Chondrocyte (in vitro differentiated cells): ENCODE measurements around the gene SH3BP1. TPM values are rescaled to one million over a fixed set of nuclear protein-coding genes. Genes with fewer than 3 reads are reported as not detected.
A peak's percentile ranks its signal among the peaks of the same experiment; 100 is the strongest.
"Not testable (repeated sequence)": the region's sequence is repeated elsewhere in the genome, so short reads cannot be mapped to it uniquely, and the experiment has no call there.

ENCODE experiments used
- DNase-seq: peaks from one replicate; pipeline ENCODE4 v3.0.0; 2021; ENCODE audit warnings: mixed read lengths, low spot score
- H3K27ac Mint-ChIP-seq: one replicate; pipeline ENCODE4 v1.8.0; 2021; ENCODE audit warnings: mild to moderate bottlenecking, moderate library complexity, mixed read lengths; ENCODE audit not compliant: unreplicated experiment
- H3K27me3 Mint-ChIP-seq: 2 replicates; pipeline ENCODE4 v1.8.0; 2021; ENCODE audit warnings: low read depth, mixed read lengths
- H3K36me3 Mint-ChIP-seq: 2 replicates; pipeline ENCODE4 v1.8.0; 2021; ENCODE audit warnings: low read depth, mixed read lengths
- H3K4me1 Mint-ChIP-seq: 2 replicates; pipeline ENCODE4 v1.8.0; 2021; ENCODE audit warnings: low read depth, mild to moderate bottlenecking, mixed read lengths
- H3K4me3 Mint-ChIP-seq: one replicate; pipeline ENCODE4 v1.8.0; 2021; ENCODE audit warnings: mild to moderate bottlenecking, moderate library complexity, mixed read lengths; ENCODE audit not compliant: unreplicated experiment
- H3K9me3 Mint-ChIP-seq: 2 replicates; pipeline ENCODE4 v1.8.0; 2021; ENCODE audit warnings: low read depth, mixed read lengths
- CTCF ChIP-seq: fragments of 200-600 bp; sonication (generic); IDR thresholded peaks from 2 replicates; pipeline ENCODE4 v1.5.0; 2021; ENCODE audit warnings: antibody characterized with exemption, mild to moderate bottlenecking, moderate library complexity
- total RNA-seq: library from RNA; stranded (reverse); gene quantifications from 3 replicates; pipeline ENCODE4 v1.2.1, GENCODE V29; 2021

SH3BP1 gene
- total RNA-seq, 1 donor from 2014 or later = 2.7 TPM

- H3K4me3 Mint-ChIP-seq = peak overlapping the region; percentile 83
- peaks cover 4% of the 10 kb centered on the region for H3K27me3 Mint-ChIP-seq
- DNase-seq = no peak
- peak overlapping the region; percentile 99 for H3K27ac Mint-ChIP-seq
- TF ChIP-seq CTCF = peak; percentile 99
- H3K36me3 Mint-ChIP-seq = no peaks in the 10 kb centered on the region
- H3K9me3 Mint-ChIP-seq = no peaks in the 10 kb centered on the region
- peaks cover 33% of the 10 kb centered on the region for H3K4me1 Mint-ChIP-seq
These were observed 32.2 kb upstream of the SH3BP1 start for GRCh38 chr22:37607010-37607934.

GRCh38 chr22:37607935-37608476 is 31.5 kb upstream of the SH3BP1 start:
- no peak for DNase-seq
- no peaks in the 10 kb centered on the region for H3K36me3 Mint-ChIP-seq
- no peaks in the 10 kb centered on the region for H3K27me3 Mint-ChIP-seq
- peaks cover 33% of the 10 kb centered on the region for H3K4me1 Mint-ChIP-seq
- no peak for TF ChIP-seq CTCF
- H3K27ac Mint-ChIP-seq = peak overlapping the region; percentile 99
- peak overlapping the region; percentile 83 for H3K4me3 Mint-ChIP-seq
- no peaks in the 10 kb centered on the region for H3K9me3 Mint-ChIP-seq

- H3K27ac Mint-ChIP-seq = peak within 1 kb of the TSS; percentile 99
- no peaks in the 10 kb centered on the region for H3K9me3 Mint-ChIP-seq
- TF ChIP-seq CTCF = no peak
- peak within 1 kb of the TSS; percentile 88 for H3K4me3 Mint-ChIP-seq
- H3K4me1 Mint-ChIP-seq = peaks cover 39% of the 10 kb centered on the region
- no peak for DNase-seq
- no peaks in the 10 kb centered on the region for H3K27me3 Mint-ChIP-seq
- H3K36me3 Mint-ChIP-seq = no peaks in the 10 kb centered on the region
These were observed 30.8 kb upstream of the SH3BP1 start, which contains the start of gene GGA1 for GRCh38 chr22:37608477-37609239. GGA1 (plus strand) TSS chr22:37608834; CDS start chr22:37608861, 27 bp downstream.

- Mint-ChIP-seq H3K36me3 (no peaks in the 10 kb centered on the region), H3K27me3 (no peaks in the 10 kb centered on the region), H3K9me3 (no peaks in the 10 kb centered on the region), H3K4me3 (peak overlapping the region; percentile 88), H3K27ac (peak overlapping the region; percentile 93), H3K4me1 (peaks cover 39% of the 10 kb centered on the region)
- DNase-seq = no peak
- TF ChIP-seq CTCF = no peak
These were observed 30.0 kb upstream of the SH3BP1 start for GRCh38 chr22:37609240-37610152.

GRCh38 chr22:37610153-37610475 is 29.4 kb upstream of the SH3BP1 start:
- peaks cover 39% of the 10 kb centered on the region for H3K4me1 Mint-ChIP-seq
- not testable (repeated sequence) for H3K27me3 Mint-ChIP-seq, H3K9me3 Mint-ChIP-seq, DNase-seq, H3K36me3 Mint-ChIP-seq
- H3K27ac Mint-ChIP-seq = peak overlapping the region; percentile 93
- H3K4me3 Mint-ChIP-seq = peak overlapping the region; percentile 88
